Hematopoietic multipotent progenitor cell treated with erythropoietin and hydrocortisone succinate and interleukin-3 and kit ligand, for 4 days (in vitro differentiated cells): Measurements from ENCODE around the gene ZNF613.
"Not testable (repeated sequence)": the region's sequence is repeated elsewhere in the genome, so short reads cannot be mapped to it uniquely, and the experiment has no call there.

ENCODE experiments used
- DNase-seq: peaks from one replicate; pipeline ENCODE4 v3.0.0-alpha.2; 2015

Gene ZNF613

GRCh38 chr19:51944798-51945552, 17.7 kb downstream of the ZNF613 start:
- no peak for DNase-seq

- DNase-seq = no peak
Measured at GRCh38 chr19:51946602-51947001, 19.3 kb downstream of the ZNF613 start.

GRCh38 chr19:51948975-51949374, 21.7 kb downstream of the ZNF613 start:
- no peak for DNase-seq

GRCh38 chr19:51957846-51958245, 30.6 kb downstream of the ZNF613 start:
- not testable (repeated sequence) for DNase-seq

- DNase-seq = no peak
Measured at GRCh38 chr19:51959791-51960190, 32.5 kb downstream of the ZNF613 start.

- not testable (repeated sequence) for DNase-seq
Measured at GRCh38 chr19:51960621-51961233, 33.5 kb downstream of the ZNF613 start.

- DNase-seq = no peak
Measured at GRCh38 chr19:51965583-51965982, 38.3 kb downstream of the ZNF613 start.

- DNase-seq = no peak
Measured at GRCh38 chr19:51970718-51971117, 43.4 kb downstream of the ZNF613 start.

GRCh38 chr19:51971624-51972023, 44.4 kb downstream of the ZNF613 start:
- DNase-seq = peak; percentile 42

- not testable (repeated sequence) for DNase-seq
Measured at GRCh38 chr19:51975787-51976186, 48.5 kb downstream of the ZNF613 start.

- no peak for DNase-seq
Measured at GRCh38 chr19:51976852-51977251, 49.6 kb downstream of the ZNF613 start.

GRCh38 chr19:51977346-51977745, 50.1 kb downstream of the ZNF613 start:
- DNase-seq = no peak

- DNase-seq = no peak
Measured at GRCh38 chr19:51978882-51979281, 51.6 kb downstream of the ZNF613 start.

- peak; percentile 45 for DNase-seq
Measured at GRCh38 chr19:51980116-51980736, 53.0 kb downstream of the ZNF613 start.

- not testable (repeated sequence) for DNase-seq
Measured at GRCh38 chr19:51980926-51981325, 53.7 kb downstream of the ZNF613 start.

- DNase-seq = no peak
Measured at GRCh38 chr19:51983361-51983760, 56.1 kb downstream of the ZNF613 start.

GRCh38 chr19:51986309-51987291, 59.3 kb downstream of the ZNF613 start, which contains the start of gene ZNF350:
TSS of gene ZNF350 (minus strand) at chr19:51986840. CDS start at chr19:51974360, 12,480 bp downstream.
- peak; percentile 97 for DNase-seq

GRCh38 chr19:51993422-51993821, 66.2 kb downstream of the ZNF613 start:
- no peak for DNase-seq

GRCh38 chr19:51994048-51994644, 66.9 kb downstream of the ZNF613 start:
- no peak for DNase-seq
